HG02678 (cell line): ENCODE data around the gene CABLES1.

Experiments
- ATAC-seq: cut with Tn5 transposase; IDR thresholded peaks from one replicate; pipeline ENCODE4 v1.9.1; 2021; ENCODE audit warnings: mild to moderate bottlenecking, moderate library complexity; ENCODE audit not compliant: unreplicated experiment

The CABLES1 gene

GRCh38 chr18:23189768-23190661, 54.7 kb downstream of the CABLES1 start:
- ATAC-seq = no peak

GRCh38 chr18:23191232-23191631, 55.9 kb downstream of the CABLES1 start:
- no peak for ATAC-seq

- ATAC-seq = no peak
Observed at GRCh38 chr18:23193742-23194141, 58.5 kb downstream of the CABLES1 start.

GRCh38 chr18:23194155-23194996, 59.1 kb downstream of the CABLES1 start:
- ATAC-seq = no peak

GRCh38 chr18:23194997-23195957, 60.0 kb downstream of the CABLES1 start:
- ATAC-seq = no peak

- ATAC-seq = no peak
Observed at GRCh38 chr18:23196119-23197007, 61.1 kb downstream of the CABLES1 start.

GRCh38 chr18:23198217-23198845, 63.0 kb downstream of the CABLES1 start:
- ATAC-seq = no peak

GRCh38 chr18:23200756-23201155, 65.5 kb downstream of the CABLES1 start:
- ATAC-seq = no peak

GRCh38 chr18:23201741-23202140, 66.5 kb downstream of the CABLES1 start:
- ATAC-seq = no peak

- ATAC-seq = no peak
Observed at GRCh38 chr18:23203891-23204432, 68.7 kb downstream of the CABLES1 start.

GRCh38 chr18:23204589-23205235, 69.4 kb downstream of the CABLES1 start:
- no peak for ATAC-seq

- ATAC-seq = no peak
Observed at GRCh38 chr18:23205980-23206379, 70.7 kb downstream of the CABLES1 start.

GRCh38 chr18:23207191-23207955, 72.1 kb downstream of the CABLES1 start:
- ATAC-seq = no peak

GRCh38 chr18:23207994-23208393, 72.7 kb downstream of the CABLES1 start:
- ATAC-seq = no peak

- no peak for ATAC-seq
Observed at GRCh38 chr18:23208600-23208999, 73.3 kb downstream of the CABLES1 start.

- ATAC-seq = no peak
Observed at GRCh38 chr18:23209031-23209430, 73.7 kb downstream of the CABLES1 start.

GRCh38 chr18:23209796-23210195, 74.5 kb downstream of the CABLES1 start:
- ATAC-seq = no peak

- no peak for ATAC-seq
Observed at GRCh38 chr18:23210526-23210925, 75.2 kb downstream of the CABLES1 start.
